Measurements from ENCODE around the gene TMEM80.

TMEM80 gene

GRCh38 chr11:690738-691633, 4.6 kb upstream of the TMEM80 start:
- H3K4me2 ChIP-seq (ENCODE audit: low read length): no peak overlapping the region
- H3K9me3 ChIP-seq (ENCODE audit: low read length): no peaks in the 10 kb centered on the region
- no peaks in the 10 kb centered on the region for H3K27me3 ChIP-seq (ENCODE audit: insufficient read depth, low read length)
- no peaks in the 10 kb centered on the region for H4K20me1 ChIP-seq (ENCODE audit: insufficient read depth, low read length)
- H3F3A ChIP-seq (ENCODE audit: insufficient read depth, low read length): no peaks in the 10 kb centered on the region
- no peak overlapping the region for H2AFZ ChIP-seq (ENCODE audit: low read length)
- peaks cover 32% of the 10 kb centered on the region for H3K36me3 ChIP-seq (ENCODE audit: insufficient read depth, low read length)
- H3K9me2 ChIP-seq (ENCODE audit: low read depth, low read length): no peaks in the 10 kb centered on the region
- H3K4me1 ChIP-seq (ENCODE audit: insufficient read depth, low read length, severe bottlenecking): peaks cover 19% of the 10 kb centered on the region
- no peaks in the 10 kb centered on the region for H3K79me2 ChIP-seq (ENCODE audit: insufficient read depth, low read length)
- H3K4me3 ChIP-seq (ENCODE audit: low read depth, low read length, poor library complexity, severe bottlenecking): no peak overlapping the region
- H3K27ac ChIP-seq (ENCODE audit: low read depth, low read length, poor library complexity, severe bottlenecking): peak overlapping the region; percentile 1
- TF ChIP-seq EZH2 (IDR thresholded peaks at IDR 0.05; ENCODE audit: borderline replicate concordance, low read length) (no peak), CTCF (IDR thresholded peaks at IDR 0.05; ENCODE audit: low read length) (no peak)
- no peak overlapping the region for H3K9ac ChIP-seq (ENCODE audit: low read length)

GRCh38 chr11:691710-692590, 3.7 kb upstream of the TMEM80 start:
- peaks cover 23% of the 10 kb centered on the region for H3K4me1 ChIP-seq (ENCODE audit: insufficient read depth, low read length, severe bottlenecking)
- H3K79me2 ChIP-seq (ENCODE audit: insufficient read depth, low read length): no peaks in the 10 kb centered on the region
- no peaks in the 10 kb centered on the region for H4K20me1 ChIP-seq (ENCODE audit: insufficient read depth, low read length)

More at GRCh38 chr11:691710-692590, 3.7 kb upstream of the TMEM80 start:
- Histone ChIP-seq H3F3A (ENCODE audit: insufficient read depth, low read length) (no peaks in the 10 kb centered on the region), H3K4me3 (ENCODE audit: low read depth, low read length, poor library complexity, severe bottlenecking) (no peak overlapping the region), H3K36me3 (ENCODE audit: insufficient read depth, low read length) (peaks cover 22% of the 10 kb centered on the region), H3K9me3 (ENCODE audit: low read length) (no peaks in the 10 kb centered on the region), H2AFZ (ENCODE audit: low read length) (no peak overlapping the region), H3K4me2 (ENCODE audit: low read length) (no peak overlapping the region; the same call in 1 of the 2 replicates), H3K9ac (ENCODE audit: low read length) (no peak overlapping the region), H3K27ac (ENCODE audit: low read depth, low read length, poor library complexity, severe bottlenecking) (no peak overlapping the region), H3K9me2 (ENCODE audit: low read depth, low read length) (no peaks in the 10 kb centered on the region), H3K27me3 (ENCODE audit: insufficient read depth, low read length) (no peaks in the 10 kb centered on the region)
- TF ChIP-seq CTCF (IDR thresholded peaks at IDR 0.05; ENCODE audit: low read length) (no peak), EZH2 (IDR thresholded peaks at IDR 0.05; ENCODE audit: borderline replicate concordance, low read length) (no peak)
